Activated naive CD8-positive, alpha-beta T cell treated with anti-CD3 and anti-CD28 coated beads, Interleukin-2, amount 10 ng/mL, durations not matched to agents 7 days and 5 days (primary cell): ENCODE measurements around the gene FZR1. TPM values are rescaled to one million over a fixed set of nuclear protein-coding genes. Genes with fewer than 3 reads are reported as not detected.
"Not testable (repeated sequence)": the region's sequence is repeated elsewhere in the genome, so short reads cannot be mapped to it uniquely, and the experiment has no call there.

Experiments used
- ATAC-seq: fragments of 150-1000 bp; cut with Tn5 transposase; one replicate; pipeline ENCODE4 v1.10.0; 2021; ENCODE audit warnings: low read depth, moderate library complexity
- POLR2A ChIA-PET: fragments of 350-600 bp; sonication (Branson Sonifier 250); formaldehyde crosslinking; loops from one replicate; lab custom pipeline; 2021; ENCODE audit warnings: antibody characterized with exemption; lab: Charles Lee
- DNase-seq: peaks from one replicate; pipeline ENCODE4 v3.0.0; 2021
- H3K27ac Mint-ChIP-seq: one replicate; pipeline ENCODE4 v1.8.0; 2022; ENCODE audit warnings: mild to moderate bottlenecking, mixed read lengths
- H3K27me3 Mint-ChIP-seq: one replicate; pipeline ENCODE4 v1.8.0; 2022; ENCODE audit warnings: mild to moderate bottlenecking, moderate library complexity, mixed read lengths
- H3K36me3 Mint-ChIP-seq: one replicate; pipeline ENCODE4 v1.8.0; 2021; ENCODE audit warnings: mild to moderate bottlenecking, mixed read lengths
- H3K4me1 Mint-ChIP-seq: one replicate; pipeline ENCODE4 v1.8.0; 2021; ENCODE audit warnings: mixed read lengths
- H3K4me3 Mint-ChIP-seq: one replicate; pipeline ENCODE4 v1.8.0; 2022; ENCODE audit warnings: mild to moderate bottlenecking, moderate library complexity, mixed read lengths
- H3K9me3 Mint-ChIP-seq: one replicate; pipeline ENCODE4 v1.8.0; 2021; ENCODE audit warnings: mixed read lengths
- total RNA-seq, 2 experiments: library from RNA; stranded (reverse); gene quantifications; one replicate each; pipeline ENCODE4 v1.2.3, GENCODE V29; 2021

The FZR1 gene
- total RNA-seq, 2 experiments from 2014 or later, result 82.9 to 83.6 TPM

DNA sequence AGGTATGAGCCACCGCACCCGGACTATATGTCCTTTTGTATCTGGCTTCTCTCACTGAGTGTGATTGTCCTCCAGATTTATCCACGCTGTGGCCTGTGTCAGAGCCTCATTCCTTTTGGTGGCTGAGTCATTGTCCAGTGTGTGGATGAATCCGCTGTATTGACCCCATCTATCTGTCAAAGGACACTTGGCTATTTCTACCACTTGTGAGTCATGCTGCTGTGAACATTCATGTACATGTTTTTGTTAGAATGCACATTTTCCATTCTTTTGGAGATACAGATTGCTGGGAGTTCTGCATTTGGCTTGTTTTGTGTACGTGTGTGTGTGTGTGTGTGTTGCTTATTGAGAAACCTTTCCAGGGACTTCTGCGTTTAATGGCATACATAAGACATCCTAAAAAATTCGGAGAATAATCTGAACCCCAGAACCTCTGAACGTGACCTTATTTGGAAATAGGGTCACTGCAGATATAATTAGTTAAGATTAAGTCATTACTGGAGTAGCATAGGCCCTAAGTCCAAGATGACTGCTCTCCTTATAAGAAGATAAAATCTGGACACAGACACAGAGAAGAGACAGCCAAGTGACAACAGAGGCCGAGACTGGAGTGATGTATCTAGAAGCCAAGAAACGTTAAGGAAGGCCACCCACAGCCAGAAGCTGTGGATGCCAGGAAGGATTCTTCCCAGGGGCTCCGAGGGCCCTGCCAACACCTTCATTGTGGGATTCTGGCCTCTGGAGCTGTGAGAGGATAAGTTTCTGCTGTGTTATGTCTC lies 74.2 kb downstream of the FZR1 start:
- Mint-ChIP-seq H3K36me3 (no peaks in the 10 kb centered on the region), H3K4me3 (no peak overlapping the region), H3K27me3 (peaks cover 3% of the 10 kb centered on the region), H3K9me3 (no peaks in the 10 kb centered on the region), H3K27ac (no peak overlapping the region), H3K4me1 (peaks cover 1% of the 10 kb centered on the region)
- DNase-seq (no peak), ATAC-seq (no peak)
- POLR2A ChIA-PET, result interaction anchor here (0.7 kb wide), 1 partner anchor 80 kb away, joined by 3 read pairs; no protein-coding TSS in a partner anchor

GRCh38 chr19:3581792-3582191 lies 75.7 kb downstream of the FZR1 start:
- POLR2A ChIA-PET, result interaction anchor here (1.2 kb wide), 1 partner anchor 25 kb away, joined by 3 read pairs; no protein-coding TSS in a partner anchor
- DNase-seq, H3K9me3 Mint-ChIP-seq, H3K4me1 Mint-ChIP-seq, ATAC-seq, H3K36me3 Mint-ChIP-seq, H3K4me3 Mint-ChIP-seq, H3K27ac Mint-ChIP-seq, H3K27me3 Mint-ChIP-seq: not testable (repeated sequence)

DNA sequence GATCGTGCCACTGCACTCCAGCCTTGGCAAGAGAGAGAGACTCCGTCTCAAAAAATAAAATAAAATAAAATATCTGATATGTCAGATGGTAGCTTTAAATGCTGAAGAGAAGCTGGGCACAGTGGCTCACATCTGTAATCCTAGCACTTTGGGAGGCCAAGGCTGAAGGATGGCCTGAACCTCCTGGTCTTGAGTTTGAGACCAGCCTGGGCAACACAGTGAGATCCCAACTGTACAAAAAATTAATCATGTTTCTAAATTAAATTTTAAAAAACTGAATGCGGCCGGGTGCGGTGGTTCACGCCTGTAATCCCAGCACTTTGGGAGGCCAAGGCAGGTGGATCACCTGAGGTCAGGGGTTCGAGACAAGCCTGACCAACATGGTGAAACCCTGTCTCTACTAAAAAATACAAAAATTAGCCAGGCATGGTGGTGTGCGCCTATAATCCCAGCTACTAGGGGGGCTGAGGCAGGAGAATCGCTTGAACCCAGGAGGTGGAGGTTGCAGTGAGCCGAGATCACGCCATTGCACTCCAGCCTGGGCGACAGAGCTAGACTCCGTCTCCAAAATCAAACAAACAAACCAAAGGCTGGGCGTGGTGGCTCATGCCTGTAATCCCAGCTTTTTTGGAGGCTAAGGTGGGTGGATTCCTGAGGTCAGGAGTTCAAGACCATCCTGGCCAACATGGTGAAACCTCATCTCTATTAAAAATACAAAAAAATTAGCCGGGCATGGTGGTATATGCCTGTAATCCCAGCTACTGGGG lies 78.1 kb downstream of the FZR1 start:
- POLR2A ChIA-PET, result not testable (repeated sequence)

GRCh38 chr19:3585301-3586126 lies 79.4 kb downstream of the FZR1 start, which contains the start of gene GIPC3:
GIPC3 (plus strand) TSS chr19:3585478; CDS start chr19:3585598, 120 bp downstream.
- POLR2A ChIA-PET, result interaction anchor here (0.6 kb wide), 1 partner anchor 136 kb away, joined by 3 read pairs; no protein-coding TSS in a partner anchor
- no peaks in the 10 kb centered on the region for H3K4me1 Mint-ChIP-seq
- DNase-seq (peak; percentile 55), ATAC-seq (peak; percentile 39)
- H3K4me3 Mint-ChIP-seq, result peak within 1 kb of the TSS; percentile 30
- H3K36me3 Mint-ChIP-seq, result no peaks in the 10 kb centered on the region
- no peaks in the 10 kb centered on the region for H3K9me3 Mint-ChIP-seq
- H3K27me3 Mint-ChIP-seq, result peaks cover 3% of the 10 kb centered on the region
- H3K27ac Mint-ChIP-seq, result no peak within 1 kb of the TSS

More for the DNA sequence above, 78.1 kb downstream of the FZR1 start:
- H3K4me1 Mint-ChIP-seq, DNase-seq, ATAC-seq, H3K4me3 Mint-ChIP-seq, H3K27ac Mint-ChIP-seq, H3K9me3 Mint-ChIP-seq, H3K36me3 Mint-ChIP-seq, H3K27me3 Mint-ChIP-seq: not testable (repeated sequence)

GRCh38 chr19:3586127-3586626 lies 80.1 kb downstream of the FZR1 start:
- ATAC-seq, result no peak
- Mint-ChIP-seq H3K27me3 (peaks cover 3% of the 10 kb centered on the region), H3K27ac (no peak overlapping the region), H3K36me3 (no peaks in the 10 kb centered on the region), H3K4me1 (no peaks in the 10 kb centered on the region), H3K9me3 (peaks cover 2% of the 10 kb centered on the region), H3K4me3 (peak overlapping the region; percentile 30)
- POLR2A ChIA-PET, result no interaction called here
- DNase-seq, result peak; percentile 65

- Mint-ChIP-seq H3K9me3 (peaks cover 2% of the 10 kb centered on the region), H3K27me3 (peaks cover 3% of the 10 kb centered on the region), H3K4me1 (no peaks in the 10 kb centered on the region), H3K36me3 (no peaks in the 10 kb centered on the region), H3K4me3 (no peak overlapping the region), H3K27ac (no peak overlapping the region)
- POLR2A ChIA-PET, result no interaction called here
- DNase-seq (no peak), ATAC-seq (no peak)
Measured at GRCh38 chr19:3586707-3587346, 80.7 kb downstream of the FZR1 start.

Other genes with a start within 250 kb of the FZR1 start
- gene NFIC, start 139.7 kb upstream of the FZR1 start, total RNA-seq, result 10 to 100 TPM; 18.0 to 19.3 TPM
- 1 to 10 TPM; 5.2 to 6.0 TPM for gene SMIM24, start 25.8 kb upstream of the FZR1 start, total RNA-seq
- gene SMIM44, start 22.9 kb upstream of the FZR1 start, total RNA-seq, result not detected
- 10 to 100 TPM in 1 of 2 experiments, 1 to 10 TPM in 1; 9.9 to 12.1 TPM for gene DOHH, start 5.6 kb upstream of the FZR1 start, total RNA-seq
- 10 to 100 TPM; 11.4 to 13.9 TPM for gene TEKTIP1, start 32.9 kb downstream of the FZR1 start, total RNA-seq
- 10 to 100 TPM; 84.5 to 90.8 TPM for gene MFSD12, start 51.3 kb downstream of the FZR1 start, total RNA-seq
- 10 to 100 TPM; 58.5 to 59.5 TPM for gene HMG20B, start 66.6 kb downstream of the FZR1 start, total RNA-seq
- gene GIPC3, start 79.2 kb downstream of the FZR1 start, total RNA-seq, result 1 to 10 TPM; 1.4 to 1.5 TPM
- 1 to 10 TPM; 1.7 to 2.1 TPM for gene TBXA2R, start 100.6 kb downstream of the FZR1 start, total RNA-seq
- 10 to 100 TPM; 36.8 to 40.8 TPM for gene CACTIN, start 120.5 kb downstream of the FZR1 start, total RNA-seq
- gene PIP5K1C, start 194.2 kb downstream of the FZR1 start, total RNA-seq, result 10 to 100 TPM; 18.9 to 23.5 TPM
- 1 to 10 TPM; 5.2 to 7.6 TPM for gene TJP3, start 202.1 kb downstream of the FZR1 start, total RNA-seq